Left ventricle myocardium inferior (tissue), 1 donor: ENCODE measurements around the gene DFFB. TPM values are rescaled to one million over a fixed set of nuclear protein-coding genes. Genes with fewer than 3 reads are reported as not detected.

Source experiments
- DNase-seq: peaks from one replicate; pipeline ENCODE4 v3.0.0-alpha.2; 2020
- H3K27ac ChIP-seq: fragments of 200-600 bp; replicated peaks from 2 replicates; pipeline ENCODE4 v1.8.0; 2021
- H3K27me3 ChIP-seq: fragments of 200-600 bp; 2 replicates; pipeline ENCODE4 v1.8.0; 2021; ENCODE audit warnings: low read depth
- H3K36me3 ChIP-seq: fragments of 200-600 bp; 2 replicates; pipeline ENCODE4 v1.8.0; 2021
- H3K4me1 ChIP-seq: fragments of 200-600 bp; 2 replicates; pipeline ENCODE4 v1.8.0; 2021
- H3K4me3 ChIP-seq: fragments of 200-600 bp; 2 replicates; pipeline ENCODE4 v1.8.0; 2021; ENCODE audit warnings: mild to moderate bottlenecking, moderate library complexity
- H3K9me3 ChIP-seq: fragments of 200-600 bp; replicated peaks from 2 replicates; pipeline ENCODE4 v1.8.0; 2021
- CTCF ChIP-seq: fragments of 200-600 bp; IDR thresholded peaks from 2 replicates; pipeline ENCODE4 v1.8.0; 2021; ENCODE audit warnings: antibody characterized with exemption, mild to moderate bottlenecking, borderline replicate concordance
- intact Hi-C: fragments of 100-400 bp; cut with micrococcal nuclease; formaldehyde crosslinking; loops from one replicate; pipeline ENCODE4 v1.11.0; 2022
- total RNA-seq: library from RNA; stranded (reverse); fragmentation: NEBNext Ultra II Directional; extraction: Animal tissue kit (Norgen Biotek cat#: 25700); gene quantifications from one replicate; pipeline ENCODE4 v1.2.1, GENCODE V29; 2021
- donor health status: DM: no; HTN: yes; CAD: no; lungs with severe emphysema.

Gene DFFB
- total RNA-seq, 1 donor from 2014 or later: 3.3 TPM

DNA sequence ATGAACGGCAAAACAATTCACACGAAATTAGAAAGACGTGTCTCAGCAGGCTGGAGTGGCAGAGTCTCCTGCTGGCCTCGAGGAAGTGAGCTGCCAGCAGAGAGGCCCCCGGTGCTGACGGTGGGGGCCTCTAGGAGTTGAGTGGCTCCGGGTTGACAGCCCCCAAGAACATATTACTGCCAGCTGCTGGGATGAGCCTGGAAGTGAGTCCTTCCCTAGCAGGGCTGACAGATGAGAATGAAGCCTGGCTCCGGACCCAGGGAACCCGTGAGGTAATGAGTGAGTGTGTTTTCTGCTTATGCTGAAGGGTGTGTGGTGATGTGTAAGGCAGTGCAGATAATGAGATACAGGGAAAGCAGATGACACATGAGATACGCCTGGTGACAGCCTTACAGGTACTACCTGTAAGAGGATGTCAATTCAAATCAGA is 37.5 kb upstream of the DFFB start:
- no peak for DNase-seq
- peaks cover 82% of the 10 kb centered on the region for H3K36me3 ChIP-seq
- TF ChIP-seq CTCF: no peak
- H3K27ac ChIP-seq: no peak overlapping the region
- H3K4me3 ChIP-seq: no peak overlapping the region
- H3K9me3 ChIP-seq: no peaks in the 10 kb centered on the region
- intact Hi-C loops: no loop called here
- no peaks in the 10 kb centered on the region for H3K4me1 ChIP-seq
- H3K27me3 ChIP-seq: no peaks in the 10 kb centered on the region

GRCh38 chr1:3820316-3820715 is 37.0 kb upstream of the DFFB start:
- no peak overlapping the region for H3K4me3 ChIP-seq
- peaks cover 80% of the 10 kb centered on the region for H3K36me3 ChIP-seq
- no peaks in the 10 kb centered on the region for H3K9me3 ChIP-seq
- intact Hi-C loops: no loop called here
- no peak for TF ChIP-seq CTCF
- no peak for DNase-seq
- H3K27ac ChIP-seq: no peak overlapping the region
- no peaks in the 10 kb centered on the region for H3K27me3 ChIP-seq
- no peaks in the 10 kb centered on the region for H3K4me1 ChIP-seq

DNA sequence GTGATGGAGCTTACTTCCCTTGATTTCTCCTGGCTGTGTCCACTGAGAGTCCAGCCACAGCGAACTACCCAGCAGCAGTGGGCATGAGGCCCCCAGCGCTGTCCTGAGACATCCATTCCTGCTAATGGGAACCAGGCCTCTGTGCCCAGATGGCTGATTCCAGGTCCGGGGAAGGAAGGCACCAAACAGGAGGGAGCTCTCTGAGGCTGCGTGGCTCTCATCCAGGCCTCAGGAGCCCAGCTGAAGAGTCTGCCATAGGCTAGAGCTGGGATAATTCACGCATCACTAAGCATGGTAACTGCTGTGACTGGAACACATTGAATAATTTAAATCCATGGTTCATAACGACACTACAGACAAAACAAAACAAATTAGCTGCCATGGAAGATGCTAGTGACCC is 36.3 kb upstream of the DFFB start:
- peaks cover 80% of the 10 kb centered on the region for H3K36me3 ChIP-seq
- H3K27me3 ChIP-seq: no peaks in the 10 kb centered on the region
- H3K4me1 ChIP-seq: no peaks in the 10 kb centered on the region
- no peaks in the 10 kb centered on the region for H3K9me3 ChIP-seq
- no peak overlapping the region for H3K27ac ChIP-seq
- no peak for TF ChIP-seq CTCF
- H3K4me3 ChIP-seq: no peak overlapping the region
- DNase-seq: no peak
- intact Hi-C loops: no loop called here

- H3K4me3 ChIP-seq: no peak overlapping the region
- no peaks in the 10 kb centered on the region for H3K4me1 ChIP-seq
- no peaks in the 10 kb centered on the region for H3K27me3 ChIP-seq
- H3K36me3 ChIP-seq: peaks cover 80% of the 10 kb centered on the region
- intact Hi-C loops: no loop called here
- no peak overlapping the region for H3K27ac ChIP-seq
- no peak for TF ChIP-seq CTCF
- DNase-seq: no peak
- no peaks in the 10 kb centered on the region for H3K9me3 ChIP-seq
These were observed 35.8 kb upstream of the DFFB start for GRCh38 chr1:3821447-3821846.

- no peak overlapping the region for H3K27ac ChIP-seq
- intact Hi-C loops: no loop called here
- H3K9me3 ChIP-seq: no peaks in the 10 kb centered on the region
- DNase-seq: no peak
- peaks cover 82% of the 10 kb centered on the region for H3K36me3 ChIP-seq
- no peaks in the 10 kb centered on the region for H3K4me1 ChIP-seq
- H3K27me3 ChIP-seq: no peaks in the 10 kb centered on the region
- no peak overlapping the region for H3K4me3 ChIP-seq
- TF ChIP-seq CTCF: no peak
These were observed 35.4 kb upstream of the DFFB start for GRCh38 chr1:3821908-3822307.

DNA sequence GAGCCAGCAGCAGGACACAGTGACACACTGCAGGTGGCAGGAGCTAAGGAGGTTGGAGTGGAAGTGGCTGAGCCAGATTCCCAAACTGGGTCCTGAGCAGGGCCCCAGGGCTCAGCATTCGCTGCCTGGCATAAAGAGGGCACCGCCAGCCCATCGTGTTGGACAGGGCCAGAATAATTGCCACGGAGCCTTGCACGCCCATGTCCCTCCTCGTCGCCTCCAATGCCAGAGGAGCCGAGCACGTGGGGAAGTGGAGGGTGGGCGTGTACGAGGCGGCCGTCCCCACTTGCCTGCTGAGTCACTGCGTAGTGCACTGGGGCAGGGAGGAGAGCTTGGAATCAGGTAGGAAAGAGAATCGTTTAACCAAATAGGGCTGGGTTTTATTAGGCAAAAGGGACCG is 34.9 kb upstream of the DFFB start:
- intact Hi-C loops: no loop called here
- Histone ChIP-seq H3K4me3 (no peak overlapping the region), H3K36me3 (peaks cover 87% of the 10 kb centered on the region), H3K9me3 (no peaks in the 10 kb centered on the region), H3K27ac (no peak overlapping the region), H3K27me3 (no peaks in the 10 kb centered on the region), H3K4me1 (no peaks in the 10 kb centered on the region)
- TF ChIP-seq CTCF: no peak
- DNase-seq: no peak
